Posterior vena cava (tissue), 2 donors: ENCODE data around the gene ABCA10. TPM values are rescaled to one million over a fixed set of nuclear protein-coding genes. Genes with fewer than 3 reads are reported as not detected.
A peak's percentile ranks its signal among the peaks of the same experiment; 100 is the strongest.
"Not testable (repeated sequence)": the region's sequence is repeated elsewhere in the genome, so short reads cannot be mapped to it uniquely, and the experiment has no call there.

Experiments
- DNase-seq: peaks from one replicate; pipeline ENCODE4 v3.0.0-alpha.2; 2020; ENCODE audit warnings: low spot score
- intact Hi-C, 2 donors: fragments of 100-400 bp; cut with DNase I; formaldehyde crosslinking; loops; one replicate each; pipeline versions ENCODE4 v1.14.1 to v1.14.2; 2022 to 2023
- long read RNA-seq, 2 donors: library from polyadenylated mRNA; unstranded; transcript quantifications; one replicate each; pipeline ENCODE4 v2.0.0, GENCODE V29; 2020 to 2021
- total RNA-seq, 2 donors: library from RNA; stranded (reverse); fragmentation: NEBNext Ultra II Directional; extraction: Animal tissue kit (Norgen Biotek cat#: 25700); gene quantifications; one replicate each; pipeline ENCODE4 v1.2.1, GENCODE V29; 2021
- donor health status: DM: yes; HTN: yes; CAD: no.
- donor health status: DM: yes; HTN: yes; CAD: no.

Gene ABCA10
- 10 to 100 TPM; 11.2 to 17.2 TPM for total RNA-seq
- long read RNA-seq, donor 1, partial matches to known transcripts = 0 of 4 reads
- long read RNA-seq, donor 1, other reads (novel, unspliced or antisense) = 4 of 4 reads
- long read RNA-seq, donor 2, partial matches to known transcripts = 0 of 2 reads
- long read RNA-seq, donor 2, other reads (novel, unspliced or antisense) = 2 of 2 reads

GRCh38 chr17:69228576-69228975, at the start of gene ABCA10:
Gene ABCA10, minus strand, starts transcription at chr17:69228824. Its CDS starts 3,466 bp downstream, at chr17:69225358.
- intact Hi-C loops = no loop called here
- DNase-seq = no peak

- intact Hi-C loops = not testable (repeated sequence)
These were observed 47.7 kb upstream of the ABCA10 start for GRCh38 chr17:69276279-69276678.

GRCh38 chr17:69275751-69276150, 47.1 kb upstream of the ABCA10 start:
- intact Hi-C loops = no loop called here
- no peak for DNase-seq

More at GRCh38 chr17:69276279-69276678, 47.7 kb upstream of the ABCA10 start:
- DNase-seq = not testable (repeated sequence)

GRCh38 chr17:69271023-69271422, 42.4 kb upstream of the ABCA10 start:
- intact Hi-C loops = no loop called here
- no peak for DNase-seq

GRCh38 chr17:69269131-69269998, 40.7 kb upstream of the ABCA10 start:
- intact Hi-C loops = no loop called here

GRCh38 chr17:69268543-69269014, 40.0 kb upstream of the ABCA10 start:
- no peak for DNase-seq
- intact Hi-C loops = no loop called here

More at GRCh38 chr17:69269131-69269998, 40.7 kb upstream of the ABCA10 start:
- no peak for DNase-seq

GRCh38 chr17:69267219-69267618, 38.6 kb upstream of the ABCA10 start:
- no peak for DNase-seq
- intact Hi-C loops = no loop called here

- intact Hi-C loops = no loop called here
These were observed 37.2 kb upstream of the ABCA10 start for GRCh38 chr17:69265873-69266272.

GRCh38 chr17:69254187-69254586, 25.6 kb upstream of the ABCA10 start:
- intact Hi-C loops = no loop called here

More at GRCh38 chr17:69265873-69266272, 37.2 kb upstream of the ABCA10 start:
- no peak for DNase-seq

GRCh38 chr17:69250641-69251040, 22.0 kb upstream of the ABCA10 start:
- intact Hi-C loops = no loop called here
- DNase-seq = no peak

More at GRCh38 chr17:69254187-69254586, 25.6 kb upstream of the ABCA10 start:
- DNase-seq = no peak

- intact Hi-C loops = loop anchor here (10.0 kb wide), 2 partner anchors 462 to 472 kb away; no protein-coding TSS in a partner anchor
- DNase-seq = no peak
These were observed 18.2 kb upstream of the ABCA10 start for GRCh38 chr17:69246726-69247375.

GRCh38 chr17:69246202-69246601, 17.6 kb upstream of the ABCA10 start:
- DNase-seq = no peak
- intact Hi-C loops = loop anchor here (10.0 kb wide), 2 partner anchors 461 to 471 kb away; no protein-coding TSS in a partner anchor

GRCh38 chr17:69245617-69246016, 17.0 kb upstream of the ABCA10 start:
- intact Hi-C loops = loop anchor here (10.0 kb wide), 2 partner anchors 461 to 471 kb away; no protein-coding TSS in a partner anchor
- no peak for DNase-seq

- DNase-seq = no peak
- intact Hi-C loops = loop anchor here (5.0 to 10.0 kb wide), 3 partner anchors 455 to 913 kb away; no protein-coding TSS in a partner anchor
These were observed 11.3 kb upstream of the ABCA10 start for GRCh38 chr17:69239611-69240600.

GRCh38 chr17:69236946-69237345, 8.3 kb upstream of the ABCA10 start:
- no peak for DNase-seq
- intact Hi-C loops = loop anchor here in 1 of 2 donors (5.0 kb wide), 1 partner anchor 910 kb away; no protein-coding TSS in a partner anchor

- intact Hi-C loops = loop anchor here in 1 of 2 donors (5.0 kb wide), 1 partner anchor 909 kb away; no protein-coding TSS in a partner anchor
- DNase-seq = no peak
These were observed 7.8 kb upstream of the ABCA10 start for GRCh38 chr17:69236464-69236863.

- intact Hi-C loops = loop anchor here in 1 of 2 donors (5.0 kb wide), 1 partner anchor 908 kb away; no protein-coding TSS in a partner anchor
These were observed 6.9 kb upstream of the ABCA10 start for GRCh38 chr17:69235338-69236058.

More at GRCh38 chr17:69235338-69236058, 6.9 kb upstream of the ABCA10 start:
- peak; percentile 87 for DNase-seq
